AG09309 (cell line): ENCODE data around the gene COL13A1.

Experiments
- DNase-seq: peaks from one replicate; pipeline ENCODE4 v3.0.0-alpha.2; 2010; ENCODE audit warnings: low read depth
- H3K4me3 ChIP-seq: 2 replicates; pipeline ENCODE4 v1.5.1; 2011; ENCODE audit warnings: mild to moderate bottlenecking, low read depth, low read length, moderate library complexity; ENCODE audit not compliant: control insufficient read depth
- TF ChIP-seq, protein P1 (sequence below): IDR thresholded peaks from 2 replicates; pipeline ENCODE4 v1.5.1; 2011; ENCODE audit warnings: mild to moderate bottlenecking, low read depth, low read length, inconsistent platforms; ENCODE audit not compliant: insufficient read depth, control insufficient read depth; ENCODE audit errors: missing control alignments

The COL13A1 gene

DNA sequence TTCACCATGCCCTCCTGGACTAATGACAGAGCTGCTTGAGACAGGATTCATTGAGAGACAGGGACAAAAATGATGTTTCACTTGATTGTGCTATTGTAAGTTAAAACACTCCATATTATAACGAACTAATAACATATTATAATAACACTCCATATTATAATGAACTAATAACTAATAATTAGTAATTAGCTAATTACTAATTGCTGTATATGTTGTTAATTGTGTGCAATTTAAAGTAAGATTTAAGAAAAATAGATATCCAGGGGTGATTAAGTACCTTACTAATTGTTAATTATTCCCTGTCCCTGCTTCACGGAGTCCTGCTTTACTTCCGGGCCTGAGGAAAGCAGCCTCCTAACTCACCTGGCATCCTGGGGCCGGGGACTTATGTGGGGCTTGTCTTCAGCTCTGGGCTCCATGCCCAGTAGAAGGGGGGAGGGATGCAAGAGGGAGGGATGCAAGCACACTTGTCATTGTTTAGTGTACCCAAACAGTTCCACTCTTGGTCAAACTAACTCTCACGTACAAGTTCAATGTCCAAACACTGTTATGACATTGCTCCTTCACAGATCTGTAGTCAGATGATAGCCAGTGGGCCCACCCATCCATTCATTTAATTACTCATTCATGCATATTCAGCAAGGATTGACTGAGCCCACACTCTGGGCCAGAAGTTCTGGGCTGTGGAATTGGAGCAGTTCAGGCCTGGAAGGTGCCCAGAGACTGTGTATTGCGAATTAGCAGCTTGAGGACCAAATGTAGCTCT, 53.8 kb downstream of the COL13A1 start:
- no peak for DNase-seq
- TF ChIP-seq, protein P1, sequence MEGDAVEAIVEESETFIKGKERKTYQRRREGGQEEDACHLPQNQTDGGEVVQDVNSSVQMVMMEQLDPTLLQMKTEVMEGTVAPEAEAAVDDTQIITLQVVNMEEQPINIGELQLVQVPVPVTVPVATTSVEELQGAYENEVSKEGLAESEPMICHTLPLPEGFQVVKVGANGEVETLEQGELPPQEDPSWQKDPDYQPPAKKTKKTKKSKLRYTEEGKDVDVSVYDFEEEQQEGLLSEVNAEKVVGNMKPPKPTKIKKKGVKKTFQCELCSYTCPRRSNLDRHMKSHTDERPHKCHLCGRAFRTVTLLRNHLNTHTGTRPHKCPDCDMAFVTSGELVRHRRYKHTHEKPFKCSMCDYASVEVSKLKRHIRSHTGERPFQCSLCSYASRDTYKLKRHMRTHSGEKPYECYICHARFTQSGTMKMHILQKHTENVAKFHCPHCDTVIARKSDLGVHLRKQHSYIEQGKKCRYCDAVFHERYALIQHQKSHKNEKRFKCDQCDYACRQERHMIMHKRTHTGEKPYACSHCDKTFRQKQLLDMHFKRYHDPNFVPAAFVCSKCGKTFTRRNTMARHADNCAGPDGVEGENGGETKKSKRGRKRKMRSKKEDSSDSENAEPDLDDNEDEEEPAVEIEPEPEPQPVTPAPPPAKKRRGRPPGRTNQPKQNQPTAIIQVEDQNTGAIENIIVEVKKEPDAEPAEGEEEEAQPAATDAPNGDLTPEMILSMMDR: no peak
- no peak overlapping the region for H3K4me3 ChIP-seq

DNA sequence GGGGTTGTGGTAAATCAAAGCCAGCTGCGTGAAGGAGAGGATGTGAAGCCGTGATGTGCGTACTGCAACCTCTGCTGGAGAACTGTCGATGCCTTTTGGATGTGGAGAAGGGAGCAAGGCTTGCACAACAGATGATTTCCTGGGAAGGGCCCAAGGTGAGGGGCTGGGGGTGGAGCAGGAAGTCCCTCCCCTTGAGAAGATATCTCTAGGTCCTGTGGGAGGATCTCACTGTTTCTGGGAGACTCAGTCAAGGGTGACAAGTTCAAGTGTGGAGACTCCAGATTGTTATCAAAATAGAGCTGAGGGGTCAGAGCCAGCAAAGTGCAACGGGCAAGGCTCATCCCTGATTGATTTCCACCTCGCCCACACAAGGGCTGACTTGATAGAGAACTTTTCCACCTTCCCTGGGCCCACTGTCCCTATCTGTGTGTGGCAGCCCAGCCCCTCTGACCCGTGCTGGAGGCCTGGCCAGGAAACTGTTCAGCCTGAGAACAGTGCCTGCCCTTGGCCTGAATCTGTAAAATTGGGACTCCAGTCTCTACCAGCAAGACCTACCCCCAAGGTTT, 55.0 kb downstream of the COL13A1 start:
- H3K4me3 ChIP-seq: no peak overlapping the region
- TF ChIP-seq, protein P1: no peak
- DNase-seq: no peak

DNA sequence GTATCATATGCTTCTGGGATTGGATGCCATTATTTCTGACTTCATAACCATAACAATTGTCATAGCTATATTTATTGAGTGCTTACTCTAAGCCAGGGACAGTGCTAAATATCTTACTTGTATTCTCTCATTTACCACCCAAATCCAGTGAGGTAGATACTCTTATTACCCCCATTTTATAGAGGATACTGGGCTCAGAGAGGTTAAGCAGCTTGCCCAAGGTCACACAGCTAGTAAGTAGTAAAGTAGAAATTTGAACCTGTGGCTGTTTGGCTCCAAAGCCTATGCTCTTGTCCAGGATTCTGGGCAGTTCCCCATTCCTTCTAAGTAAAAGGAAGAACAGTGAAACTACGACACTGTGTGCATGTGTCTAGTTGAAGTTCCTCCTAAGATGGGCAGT, 56.5 kb downstream of the COL13A1 start:
- no peak overlapping the region for H3K4me3 ChIP-seq
- no peak for DNase-seq
- TF ChIP-seq, protein P1: no peak

DNA sequence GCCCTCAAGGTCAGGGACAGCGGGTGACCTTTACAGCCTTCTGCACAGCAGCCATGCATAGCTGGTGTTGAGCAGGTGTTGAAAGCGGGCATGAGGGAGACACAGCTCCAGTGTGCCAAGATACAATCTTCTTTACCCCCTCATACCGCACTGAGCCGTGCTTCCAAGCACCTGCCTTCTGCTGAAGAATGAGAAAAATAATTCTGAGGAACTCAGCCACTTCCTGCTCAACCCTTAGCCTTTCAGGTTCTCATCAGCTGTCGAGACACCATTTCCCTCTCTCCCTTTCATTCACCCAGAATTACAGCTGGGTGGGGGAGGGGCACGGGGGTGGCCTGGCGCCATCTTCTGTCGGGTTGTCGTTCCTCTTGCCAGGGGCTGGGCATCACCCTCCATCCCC, 58.6 kb downstream of the COL13A1 start:
- no peak for DNase-seq
- TF ChIP-seq, protein P1: no peak
- H3K4me3 ChIP-seq: no peak overlapping the region

DNA sequence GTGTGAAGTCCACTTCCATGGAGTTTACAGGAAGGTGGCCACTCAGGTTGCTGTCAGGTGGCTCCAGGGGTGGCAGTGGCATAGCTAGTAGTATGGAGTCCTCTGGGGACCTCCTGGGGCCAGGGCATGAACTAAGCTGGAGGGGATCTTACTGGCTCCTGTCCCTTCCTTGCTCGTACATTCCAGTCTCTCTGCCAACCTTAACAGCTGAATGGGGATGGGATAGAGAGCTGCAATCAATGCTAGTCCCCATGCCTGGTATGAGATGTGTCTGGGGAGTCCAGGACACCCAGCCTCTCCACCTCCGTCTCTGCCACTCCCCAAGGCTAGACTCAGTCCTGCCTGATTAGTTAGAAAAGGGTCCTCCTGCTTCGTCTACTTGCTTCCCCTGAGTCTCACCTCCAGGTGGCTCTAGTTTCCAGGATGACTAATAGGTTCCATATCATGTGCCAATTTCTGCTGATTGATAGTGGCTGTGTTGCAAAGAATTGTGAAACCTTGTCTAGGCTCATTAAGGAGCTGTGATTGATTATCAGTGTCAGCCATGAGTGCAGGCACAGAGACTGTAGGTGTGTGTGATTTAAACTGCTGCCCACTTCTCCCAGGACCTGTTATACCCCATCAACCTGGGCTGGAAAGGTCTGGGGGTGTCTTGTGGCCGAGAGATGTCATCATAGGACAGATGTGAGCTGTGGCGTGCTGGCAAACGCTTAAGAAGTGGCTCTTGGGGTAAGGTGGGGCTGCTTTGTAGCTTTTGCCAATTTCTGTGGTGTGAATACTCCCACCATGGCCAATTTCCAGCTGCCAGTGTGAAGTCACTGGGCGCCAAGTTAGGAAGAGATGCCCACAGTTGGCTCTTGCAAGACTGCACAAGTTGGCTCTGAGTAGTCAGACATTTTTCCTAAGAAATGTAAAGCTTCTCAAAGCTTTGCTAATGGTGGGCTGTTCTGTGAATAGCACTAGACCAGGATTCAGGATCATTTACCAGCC, 59.8 kb downstream of the COL13A1 start:
- DNase-seq: peak; percentile 73
- H3K4me3 ChIP-seq: no peak overlapping the region
- TF ChIP-seq, protein P1: peak; percentile 51

DNA sequence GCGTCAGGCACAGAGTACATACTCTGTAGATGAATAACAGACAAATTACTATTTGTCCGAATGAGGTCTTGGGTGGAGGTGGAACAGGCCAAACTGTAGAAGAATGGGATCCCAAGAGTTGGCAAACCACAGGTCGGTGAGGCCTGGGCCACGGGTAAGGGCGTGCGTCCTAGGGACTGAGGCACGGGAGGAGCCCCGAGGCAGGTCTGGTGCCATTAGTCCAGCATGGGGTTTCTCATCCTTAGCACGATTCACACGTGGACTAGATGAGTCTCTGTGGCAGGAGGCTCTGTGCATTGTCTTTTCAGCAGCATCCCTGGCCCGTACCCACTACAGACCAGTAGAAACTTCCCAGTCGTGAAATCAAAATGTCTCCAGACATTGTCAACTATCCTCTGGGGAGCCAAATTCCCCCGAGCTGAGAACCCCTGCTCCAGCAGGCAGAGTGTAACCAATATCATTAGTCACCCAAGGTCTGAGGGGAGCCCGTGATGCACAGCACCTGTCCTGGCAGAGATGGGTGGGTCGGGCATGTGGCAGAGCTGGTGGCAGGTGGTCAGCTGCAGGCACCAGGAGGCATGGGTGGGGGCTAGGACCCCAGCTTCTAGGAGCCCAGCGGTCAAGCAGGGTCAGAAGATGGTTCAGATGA, 61.3 kb downstream of the COL13A1 start:
- TF ChIP-seq, protein P1: no peak
- no peak for DNase-seq
- H3K4me3 ChIP-seq: no peak overlapping the region
